ENCODE data around the gene CAPN13.
A peak's percentile ranks its signal among the peaks of the same experiment; 100 is the strongest.

Gene CAPN13

GRCh38 chr2:30764021-30764800 lies 43.0 kb downstream of the CAPN13 start:
- DNase-seq (ENCODE audit: low spot score) = no peak

- peak; percentile 89 for DNase-seq (ENCODE audit: low spot score)
Measured at GRCh38 chr2:30763151-30763660, 44.0 kb downstream of the CAPN13 start.

- DNase-seq (ENCODE audit: low spot score) = no peak
Measured at GRCh38 chr2:30761226-30761625, 46.0 kb downstream of the CAPN13 start.

GRCh38 chr2:30759481-30759880 lies 47.8 kb downstream of the CAPN13 start:
- DNase-seq (ENCODE audit: low spot score) = no peak

GRCh38 chr2:30758191-30758651 lies 49.0 kb downstream of the CAPN13 start:
- no peak for DNase-seq (ENCODE audit: low spot score)

GRCh38 chr2:30757749-30758148 lies 49.5 kb downstream of the CAPN13 start:
- no peak for DNase-seq (ENCODE audit: low spot score)

GRCh38 chr2:30756971-30757370 lies 50.3 kb downstream of the CAPN13 start:
- DNase-seq (ENCODE audit: low spot score) = no peak

- DNase-seq (ENCODE audit: low spot score) = peak; percentile 46
Measured at GRCh38 chr2:30756051-30756719, 51.1 kb downstream of the CAPN13 start.

- DNase-seq (ENCODE audit: low spot score) = peak; percentile 12
Measured at GRCh38 chr2:30753630-30754029, 53.6 kb downstream of the CAPN13 start.

- DNase-seq (ENCODE audit: low spot score) = no peak
Measured at GRCh38 chr2:30752811-30753210, 54.4 kb downstream of the CAPN13 start.

GRCh38 chr2:30747206-30747605 lies 60.0 kb downstream of the CAPN13 start:
- no peak for DNase-seq (ENCODE audit: low spot score)

GRCh38 chr2:30744823-30745222 lies 62.4 kb downstream of the CAPN13 start:
- DNase-seq (ENCODE audit: low spot score) = no peak

- DNase-seq (ENCODE audit: low spot score) = no peak
Measured at GRCh38 chr2:30741576-30741975, 65.7 kb downstream of the CAPN13 start.

GRCh38 chr2:30738141-30738911 lies 68.9 kb downstream of the CAPN13 start:
- DNase-seq (ENCODE audit: low spot score) = no peak

- DNase-seq (ENCODE audit: low spot score) = no peak
Measured at GRCh38 chr2:30737326-30737610, 70.0 kb downstream of the CAPN13 start.

GRCh38 chr2:30736461-30737325 lies 70.6 kb downstream of the CAPN13 start:
- no peak for DNase-seq (ENCODE audit: low spot score)

- no peak for DNase-seq (ENCODE audit: low spot score)
Measured at GRCh38 chr2:30733876-30734520, 73.2 kb downstream of the CAPN13 start.

GRCh38 chr2:30732876-30733275 lies 74.4 kb downstream of the CAPN13 start:
- DNase-seq (ENCODE audit: low spot score) = no peak

- no peak for DNase-seq (ENCODE audit: low spot score)
Measured at GRCh38 chr2:30732376-30732775, 74.9 kb downstream of the CAPN13 start.

GRCh38 chr2:30731706-30732105 lies 75.5 kb downstream of the CAPN13 start:
- DNase-seq (ENCODE audit: low spot score) = no peak

All from AG08395 (cell line).